ENCODE data around the gene AGER.

DNA sequence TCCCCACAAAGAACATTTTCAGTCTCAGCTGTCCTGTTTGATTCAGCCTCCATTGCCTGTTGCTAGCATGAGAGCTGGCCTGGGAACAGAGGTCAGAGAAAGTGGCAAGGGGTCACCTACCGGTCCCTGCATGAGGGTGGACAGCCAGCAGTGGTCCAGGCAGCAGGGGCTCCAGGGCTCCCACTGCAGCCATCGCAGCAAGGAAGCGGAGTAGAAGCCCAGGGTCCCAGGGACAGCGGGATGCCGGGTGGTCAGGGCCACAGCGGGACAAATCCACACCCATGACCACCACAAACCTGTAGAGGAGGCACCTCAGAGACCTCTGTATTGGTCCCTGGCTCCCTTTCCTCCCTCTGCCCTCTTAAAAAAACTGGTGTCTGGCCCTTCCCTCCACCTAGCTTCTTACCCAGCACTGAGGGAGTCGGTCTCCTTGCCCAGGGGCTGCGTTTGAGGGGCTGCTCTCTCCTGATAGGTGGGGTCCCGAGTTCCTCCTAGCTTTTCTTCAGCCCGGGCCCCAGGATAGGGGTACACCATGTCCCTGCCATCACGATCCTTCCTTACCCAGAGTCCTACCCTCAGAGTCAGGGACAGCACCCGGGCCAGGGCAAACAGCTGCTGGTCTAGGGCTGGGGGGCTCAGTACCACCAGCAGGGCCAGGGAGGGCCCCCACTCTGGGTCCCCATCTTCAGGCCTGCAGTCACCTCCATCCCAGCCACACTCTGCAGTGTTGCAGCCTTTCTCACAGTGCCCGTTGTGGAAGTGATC is 16.8 kb upstream of the AGER start:
- TF ChIP-seq, protein P1, sequence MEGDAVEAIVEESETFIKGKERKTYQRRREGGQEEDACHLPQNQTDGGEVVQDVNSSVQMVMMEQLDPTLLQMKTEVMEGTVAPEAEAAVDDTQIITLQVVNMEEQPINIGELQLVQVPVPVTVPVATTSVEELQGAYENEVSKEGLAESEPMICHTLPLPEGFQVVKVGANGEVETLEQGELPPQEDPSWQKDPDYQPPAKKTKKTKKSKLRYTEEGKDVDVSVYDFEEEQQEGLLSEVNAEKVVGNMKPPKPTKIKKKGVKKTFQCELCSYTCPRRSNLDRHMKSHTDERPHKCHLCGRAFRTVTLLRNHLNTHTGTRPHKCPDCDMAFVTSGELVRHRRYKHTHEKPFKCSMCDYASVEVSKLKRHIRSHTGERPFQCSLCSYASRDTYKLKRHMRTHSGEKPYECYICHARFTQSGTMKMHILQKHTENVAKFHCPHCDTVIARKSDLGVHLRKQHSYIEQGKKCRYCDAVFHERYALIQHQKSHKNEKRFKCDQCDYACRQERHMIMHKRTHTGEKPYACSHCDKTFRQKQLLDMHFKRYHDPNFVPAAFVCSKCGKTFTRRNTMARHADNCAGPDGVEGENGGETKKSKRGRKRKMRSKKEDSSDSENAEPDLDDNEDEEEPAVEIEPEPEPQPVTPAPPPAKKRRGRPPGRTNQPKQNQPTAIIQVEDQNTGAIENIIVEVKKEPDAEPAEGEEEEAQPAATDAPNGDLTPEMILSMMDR (IDR thresholded peaks at IDR 0.05; ENCODE audit: insufficient read depth, low read length, poor library complexity, severe bottlenecking), result no peak
- no peak for TF ChIP-seq EZH2phosphoT487 (conservative IDR thresholded peaks at IDR 0.05; ENCODE audit: low read length)

All from SU-DHL-6 (cell line).